ENCODE data around the gene MYL5.
"Not testable (repeated sequence)": the region's sequence is repeated elsewhere in the genome, so short reads cannot be mapped to it uniquely, and the experiment has no call there.

MYL5 gene

DNA sequence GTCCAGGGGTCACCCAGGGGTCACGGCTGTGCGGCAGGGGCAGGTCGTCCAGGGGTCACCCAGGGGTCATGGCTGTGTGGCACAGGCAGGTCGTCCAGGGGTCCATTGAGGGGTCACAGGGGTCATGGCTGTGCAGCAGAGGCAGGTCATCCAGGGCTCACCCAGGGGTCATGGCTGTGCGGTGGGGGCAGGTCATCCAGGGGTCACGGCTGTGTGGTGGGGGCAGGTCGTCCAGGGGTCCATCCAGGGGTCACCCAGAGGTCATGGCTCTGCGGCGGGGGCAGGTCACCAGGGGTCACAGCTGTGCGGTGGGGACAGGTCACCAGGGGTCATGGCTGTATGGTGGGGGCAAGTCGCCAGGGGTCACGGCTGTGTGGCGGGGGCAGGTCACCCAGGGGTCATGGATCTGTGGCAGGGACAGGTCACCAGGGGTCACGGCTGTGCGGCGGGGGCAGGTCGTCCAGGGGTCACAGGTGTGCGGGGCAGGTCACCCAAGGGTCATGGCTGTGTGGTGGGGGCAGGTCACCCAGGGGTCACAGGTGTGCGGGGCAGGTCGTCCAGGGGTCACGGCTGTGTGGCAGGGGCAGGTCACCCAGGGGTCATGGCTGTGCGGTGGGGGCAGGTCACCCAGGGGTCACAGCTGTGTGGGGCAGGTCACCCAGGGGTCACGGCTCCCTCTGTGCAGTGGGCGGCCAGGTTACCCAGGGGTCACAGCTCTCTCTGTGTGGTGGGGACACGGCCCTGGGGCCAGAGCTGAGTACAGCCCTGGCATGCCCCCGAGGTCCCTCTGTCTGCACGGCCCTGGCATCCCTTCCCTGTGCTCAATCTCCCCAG, 16.3 kb upstream of the MYL5 start:
- DNase-seq = no peak

DNA sequence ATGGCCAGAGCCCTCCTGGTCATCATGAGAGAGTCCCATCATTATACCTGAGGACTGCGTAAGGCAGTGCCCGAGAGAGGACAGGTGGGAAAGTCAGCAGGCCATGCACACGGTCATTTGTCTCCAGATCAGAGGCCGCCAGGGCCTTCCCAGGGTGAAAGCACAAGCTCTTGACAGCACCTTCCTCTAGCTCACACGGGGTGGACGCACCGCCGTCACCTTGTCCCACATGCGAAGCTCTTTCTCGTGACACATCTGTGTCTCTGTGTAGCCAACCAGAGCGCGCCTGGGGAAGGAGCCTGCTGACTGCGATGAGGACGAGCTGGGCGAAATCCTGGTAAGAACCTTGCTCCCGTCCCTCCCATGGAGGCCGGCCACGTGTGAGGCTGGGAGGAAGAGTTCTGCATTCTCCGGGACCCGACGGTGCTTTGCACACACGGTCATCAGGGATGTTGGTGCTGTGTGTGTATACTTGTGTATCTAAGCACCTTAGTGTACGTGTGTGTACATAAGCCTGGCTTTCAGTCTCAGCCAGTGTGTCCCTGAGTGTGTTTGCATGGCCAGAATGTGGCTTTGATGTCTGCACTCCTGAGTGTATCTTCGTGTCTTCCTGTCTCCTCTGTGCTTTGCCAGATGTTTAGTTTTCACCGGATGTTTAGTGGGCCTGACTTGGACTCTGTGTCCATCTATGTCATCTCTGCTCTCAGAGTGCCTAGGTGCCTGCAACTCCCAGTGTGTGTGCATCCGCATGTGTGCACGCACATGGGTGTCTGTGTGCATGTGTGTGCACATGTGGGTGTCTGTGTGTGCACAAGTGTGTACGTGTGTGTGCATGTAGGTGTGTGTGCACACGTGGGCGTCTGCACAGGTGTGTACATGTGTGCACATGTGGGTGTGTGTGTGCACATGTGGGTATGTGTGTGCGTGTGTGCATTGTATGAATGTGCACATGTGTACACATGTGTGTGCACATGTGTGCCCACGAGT, 15.4 kb upstream of the MYL5 start:
- no peak for DNase-seq

DNA sequence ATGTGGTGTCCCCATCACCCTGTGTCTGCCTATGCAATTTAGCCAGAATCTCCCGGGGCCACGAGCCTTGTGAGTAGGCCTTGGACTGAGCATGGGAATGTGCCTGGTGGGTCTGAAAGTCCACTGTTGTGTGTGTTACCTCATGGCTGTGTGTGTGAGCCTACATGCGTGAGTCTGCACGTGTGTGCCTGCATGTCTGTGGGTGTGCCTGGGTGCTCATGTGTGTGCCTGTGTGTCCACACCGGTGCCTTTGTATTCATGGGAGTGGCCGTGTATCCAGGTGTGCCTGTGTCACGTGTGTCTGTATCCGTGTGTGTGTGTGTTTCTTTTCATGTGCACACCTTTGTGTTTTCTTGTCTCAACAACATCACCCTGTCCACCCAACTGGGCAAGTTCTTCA, 14.5 kb upstream of the MYL5 start:
- DNase-seq = no peak

DNA sequence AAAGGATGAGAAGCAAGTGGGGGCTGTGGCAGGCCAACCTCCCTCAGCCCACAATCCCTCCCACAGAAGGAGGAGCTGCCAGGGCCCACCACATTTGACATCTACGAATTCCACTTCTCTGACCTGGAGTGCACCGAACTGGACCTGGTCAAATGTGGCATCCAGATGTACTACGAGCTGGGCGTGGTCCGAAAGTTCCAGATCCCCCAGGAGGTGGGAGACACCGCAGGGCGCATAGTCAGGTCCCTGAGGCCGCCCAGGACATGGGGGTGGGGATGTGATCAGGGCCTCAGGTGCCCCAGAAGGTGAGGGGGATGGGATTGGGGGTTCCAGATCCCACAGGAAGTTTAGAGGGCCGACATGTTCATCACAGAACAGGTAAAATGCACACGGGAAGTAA, 13.9 kb upstream of the MYL5 start:
- no peak for DNase-seq

DNA sequence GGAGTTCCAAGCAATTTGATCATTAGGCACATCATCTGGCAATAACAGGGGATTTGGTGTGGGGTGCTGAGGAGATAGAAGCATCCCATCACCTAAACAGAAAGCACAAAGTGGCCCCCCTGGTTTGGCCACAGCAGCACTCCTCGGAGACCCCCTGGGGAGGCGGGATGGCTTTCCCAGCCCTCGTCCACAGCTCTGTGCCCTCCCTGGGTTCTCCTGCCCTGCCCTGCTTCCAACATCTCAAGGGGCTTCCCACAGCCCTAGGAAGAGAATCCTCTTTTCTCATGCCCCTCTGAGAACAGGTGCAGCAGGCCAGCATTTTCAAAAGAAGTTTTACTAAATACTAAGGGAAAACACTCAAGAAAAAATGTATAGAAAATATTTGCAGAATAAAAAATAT, 13.1 kb upstream of the MYL5 start:
- no peak for DNase-seq

DNA sequence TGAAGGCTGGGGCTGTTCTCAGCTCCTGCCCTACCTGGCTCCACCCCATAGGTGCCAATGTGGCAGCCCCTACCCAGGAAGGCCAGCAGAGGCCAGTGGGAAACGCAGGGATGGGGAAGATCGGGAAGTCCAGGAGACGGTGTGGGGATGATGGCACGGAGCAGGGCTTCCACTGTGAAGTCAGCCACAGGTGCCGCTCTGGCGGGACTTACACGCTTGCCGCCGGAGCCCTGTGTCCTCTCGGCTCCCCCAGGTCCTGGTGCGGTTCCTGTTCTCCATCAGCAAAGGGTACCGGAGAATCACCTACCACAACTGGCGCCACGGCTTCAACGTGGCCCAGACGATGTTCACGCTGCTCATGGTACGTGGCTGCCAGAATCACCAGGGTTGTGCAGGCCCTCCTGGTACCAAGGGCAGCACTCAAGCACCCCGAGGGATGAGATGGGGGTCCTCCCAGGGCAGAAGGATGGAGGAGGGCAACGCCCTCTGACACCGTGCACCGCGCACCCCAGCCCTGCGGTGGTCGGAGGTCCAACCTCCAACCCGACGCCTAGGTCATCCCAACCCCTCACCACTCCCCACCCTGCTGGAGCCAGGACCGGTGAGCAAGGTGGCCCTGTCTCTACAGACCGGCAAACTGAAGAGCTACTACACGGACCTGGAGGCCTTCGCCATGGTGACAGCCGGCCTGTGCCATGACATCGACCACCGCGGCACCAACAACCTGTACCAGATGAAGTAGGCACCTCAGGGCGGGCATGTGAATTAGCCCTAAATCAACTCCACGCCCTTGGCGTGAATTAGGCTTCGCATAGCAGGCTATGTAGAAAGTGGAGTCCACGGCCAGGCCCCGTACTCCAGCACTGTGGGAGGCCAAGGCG, 12.2 kb upstream of the MYL5 start:
- no peak for DNase-seq

DNA sequence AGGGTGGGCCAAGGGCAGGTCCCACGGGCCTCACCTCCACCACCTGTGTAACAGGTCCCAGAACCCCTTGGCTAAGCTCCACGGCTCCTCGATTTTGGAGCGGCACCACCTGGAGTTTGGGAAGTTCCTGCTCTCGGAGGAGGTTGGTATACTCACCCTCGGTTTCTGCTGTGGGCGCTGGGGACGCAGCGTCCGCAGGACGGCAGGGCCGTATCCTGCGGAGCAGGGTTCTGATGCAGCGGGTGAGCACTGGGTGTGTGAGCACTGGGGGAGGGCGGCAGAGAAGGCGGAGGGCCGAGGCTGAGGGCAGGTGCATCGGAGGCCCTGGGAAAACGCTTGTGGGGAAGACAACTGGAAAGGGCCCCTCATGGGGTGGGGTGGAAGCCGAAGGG, 11.3 kb upstream of the MYL5 start:
- no peak for DNase-seq

DNA sequence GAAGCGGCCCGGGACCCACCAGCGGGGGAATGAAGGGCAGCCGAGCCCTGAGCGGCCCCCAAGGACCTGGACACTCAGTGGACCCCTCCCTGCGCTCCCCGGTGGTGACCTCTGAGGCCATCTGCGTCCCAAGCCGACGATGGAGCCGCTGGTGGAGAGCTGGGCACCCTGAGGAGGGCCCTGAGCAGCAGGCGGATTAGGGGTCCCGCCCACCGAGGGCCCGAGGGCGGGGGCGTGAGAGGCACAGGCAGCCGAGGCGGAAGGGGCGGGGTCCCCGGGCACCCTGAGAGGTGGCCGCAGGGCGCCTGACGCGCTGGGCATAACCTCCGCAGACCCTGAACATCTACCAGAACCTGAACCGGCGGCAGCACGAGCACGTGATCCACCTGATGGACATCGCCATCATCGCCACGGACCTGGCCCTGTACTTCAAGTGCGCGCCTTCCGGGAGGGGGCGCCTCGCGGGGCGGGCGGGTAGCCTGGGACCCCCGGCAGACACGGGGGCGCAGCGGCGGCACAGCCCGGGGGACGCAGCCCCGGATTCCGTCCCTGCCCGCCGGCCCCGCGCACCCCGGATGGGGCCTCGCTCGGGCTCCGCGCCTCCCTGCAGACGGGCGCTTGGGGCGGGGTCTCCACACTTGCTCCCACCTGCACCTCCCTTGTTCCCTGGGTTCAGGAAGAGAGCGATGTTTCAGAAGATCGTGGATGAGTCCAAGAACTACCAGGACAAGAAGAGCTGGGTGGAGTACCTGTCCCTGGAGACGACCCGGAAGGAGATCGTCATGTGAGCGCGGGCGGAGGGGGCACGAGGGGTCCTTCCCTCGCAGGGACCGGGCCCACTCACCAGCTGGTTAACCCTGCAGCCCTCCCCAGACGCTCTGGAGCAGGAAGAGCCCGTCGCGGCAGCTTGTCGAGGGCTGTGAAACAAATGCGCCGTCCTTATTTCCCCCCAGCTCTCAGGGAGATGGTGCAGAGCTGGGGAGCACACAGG, 10.6 kb upstream of the MYL5 start:
- DNase-seq = no peak

DNA sequence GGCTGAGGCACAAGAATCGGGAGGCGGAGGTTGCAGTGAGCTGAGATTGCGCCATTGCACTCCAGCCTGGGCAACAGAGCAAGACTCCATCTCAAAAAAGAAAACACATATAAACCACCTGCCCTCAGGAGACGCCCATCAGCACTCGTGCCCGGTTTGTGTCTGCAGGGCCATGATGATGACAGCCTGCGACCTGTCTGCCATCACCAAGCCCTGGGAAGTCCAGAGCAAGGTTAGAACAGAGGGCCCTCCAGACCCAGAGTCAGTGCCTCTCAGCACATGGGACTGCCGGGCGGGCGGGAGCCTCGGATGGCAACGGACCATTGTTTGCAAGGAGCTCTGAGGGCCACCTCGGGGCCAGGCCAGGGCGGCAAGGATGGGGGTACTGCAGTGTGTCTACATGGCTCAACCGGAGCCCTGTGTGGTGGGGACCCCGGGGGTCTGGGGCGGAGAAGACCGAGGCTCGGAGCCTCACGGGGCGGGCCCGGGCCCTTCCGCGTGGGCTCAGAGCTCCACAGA, 9.6 kb upstream of the MYL5 start:
- no peak for DNase-seq

DNA sequence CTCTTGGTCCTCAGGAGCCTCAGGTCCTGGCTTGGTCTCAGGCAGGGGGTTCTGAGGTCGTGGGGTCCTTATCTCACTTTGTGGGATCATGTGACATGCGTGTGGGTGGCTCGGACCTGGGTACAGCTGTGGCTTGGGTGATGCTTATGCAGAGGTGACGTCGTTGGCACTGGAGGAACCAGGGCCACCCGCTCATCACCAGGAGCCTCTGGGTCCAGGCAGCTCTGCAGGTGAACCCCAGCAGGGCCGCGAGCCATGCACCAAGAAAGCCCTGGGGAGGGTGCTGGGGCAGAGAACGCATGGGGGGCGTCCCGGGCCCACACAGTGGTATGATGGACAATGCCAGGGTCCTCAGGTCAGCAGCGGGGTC, 9.0 kb upstream of the MYL5 start:
- no peak for DNase-seq

DNA sequence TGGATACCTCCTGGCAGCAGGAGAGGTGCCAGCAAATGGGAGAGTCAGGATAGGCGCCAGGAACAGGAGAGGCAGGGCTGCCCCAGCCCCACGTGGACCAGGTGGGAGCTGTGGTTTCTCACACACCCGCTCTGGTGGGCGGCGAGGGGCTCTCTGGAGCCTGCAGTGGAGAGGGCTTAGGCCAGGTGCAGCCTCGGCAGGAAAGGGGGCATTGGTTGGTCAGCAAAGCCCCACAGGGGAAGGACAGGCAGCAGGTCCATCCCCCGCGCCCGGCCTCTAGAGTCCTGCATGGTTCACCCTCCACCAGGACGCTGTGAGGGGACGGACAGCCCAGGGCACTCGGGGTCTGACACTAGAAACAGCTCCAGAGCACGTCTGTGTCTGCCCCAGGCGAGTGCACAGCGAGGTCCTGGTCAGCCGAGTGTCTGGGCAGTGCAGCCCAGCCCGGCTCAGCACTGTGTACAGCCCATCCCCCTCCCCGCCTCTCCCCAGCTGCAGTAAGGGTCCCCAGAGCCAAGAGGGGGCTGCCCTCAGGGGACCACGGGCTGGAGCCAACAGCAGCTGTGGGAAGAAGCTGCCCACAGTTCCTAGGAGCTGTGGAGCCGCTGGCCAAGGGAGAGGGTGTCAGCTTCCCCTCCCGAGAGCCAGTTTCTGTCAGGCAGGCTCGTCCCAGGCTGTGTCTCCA, 8.4 kb upstream of the MYL5 start:
- no peak for DNase-seq

DNA sequence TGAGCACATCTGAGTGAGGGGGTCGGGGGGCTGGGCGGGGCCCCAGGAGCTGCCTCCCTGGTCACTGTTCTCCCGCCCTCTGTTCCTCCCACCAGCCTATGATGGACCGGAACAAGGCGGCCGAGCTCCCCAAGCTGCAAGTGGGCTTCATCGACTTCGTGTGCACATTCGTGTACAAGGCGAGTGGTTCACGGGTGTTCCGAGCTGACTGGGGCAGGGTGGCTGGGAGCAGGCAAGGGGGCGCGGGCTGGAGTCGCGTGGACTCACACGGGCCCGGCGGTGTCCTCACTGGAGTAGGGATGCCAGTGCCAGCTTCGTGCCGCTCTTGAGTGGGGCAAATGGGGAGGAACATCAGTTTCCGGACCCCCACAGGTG, 7.9 kb upstream of the MYL5 start:
- no peak for DNase-seq

DNA sequence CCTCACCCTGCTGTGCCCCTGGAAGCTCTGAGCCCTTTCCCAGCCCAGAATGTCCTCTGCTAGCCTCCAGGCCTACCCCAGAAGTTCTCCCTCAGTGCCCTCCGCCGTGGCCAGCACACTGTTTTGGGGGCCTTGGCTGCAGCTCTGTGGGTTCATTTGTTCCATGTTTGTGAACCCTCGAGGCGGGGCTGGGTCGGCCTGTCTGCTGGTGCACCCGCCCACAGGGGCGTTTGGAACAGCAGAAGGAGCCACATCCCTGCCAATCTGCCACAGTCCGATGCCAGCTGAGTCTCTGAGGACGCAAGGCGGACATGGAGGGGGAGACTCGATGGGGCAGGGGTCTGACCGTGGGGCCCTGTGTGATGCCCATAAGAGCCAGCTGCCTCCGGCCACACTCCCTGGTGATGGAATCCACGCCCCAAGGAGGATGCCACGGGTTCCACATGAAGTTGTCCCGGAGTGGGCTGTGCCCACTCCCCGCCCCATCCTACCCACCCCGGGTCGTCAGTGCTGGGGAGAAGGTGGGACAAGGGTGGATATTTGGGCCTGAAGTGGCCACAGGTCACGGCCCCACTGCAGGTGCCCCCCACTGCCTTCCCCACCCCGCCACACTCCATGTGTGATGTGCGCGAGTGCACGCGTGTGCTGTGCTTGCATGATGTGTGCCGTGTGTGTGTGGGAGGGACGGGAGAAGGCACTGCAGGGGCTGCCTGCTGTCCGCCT, 7.4 kb upstream of the MYL5 start:
- DNase-seq = no peak

DNA sequence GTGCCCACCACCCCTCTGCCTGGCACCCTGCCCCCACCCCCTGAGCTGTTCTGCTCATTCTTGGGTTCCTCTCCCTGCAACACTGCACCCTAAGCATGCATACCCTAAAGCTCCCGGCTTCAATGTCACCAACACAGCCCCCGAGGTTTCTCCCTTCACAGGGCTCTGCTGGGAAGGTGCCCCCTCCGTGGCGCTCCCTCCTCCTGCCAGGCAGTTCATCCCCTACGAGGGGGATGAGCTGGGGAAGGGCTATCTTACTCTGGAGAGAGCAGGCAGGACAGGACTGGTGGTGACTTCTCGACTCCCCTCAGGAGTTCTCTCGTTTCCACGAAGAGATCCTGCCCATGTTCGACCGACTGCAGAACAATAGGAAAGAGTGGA, 6.8 kb upstream of the MYL5 start:
- no peak for DNase-seq

DNA sequence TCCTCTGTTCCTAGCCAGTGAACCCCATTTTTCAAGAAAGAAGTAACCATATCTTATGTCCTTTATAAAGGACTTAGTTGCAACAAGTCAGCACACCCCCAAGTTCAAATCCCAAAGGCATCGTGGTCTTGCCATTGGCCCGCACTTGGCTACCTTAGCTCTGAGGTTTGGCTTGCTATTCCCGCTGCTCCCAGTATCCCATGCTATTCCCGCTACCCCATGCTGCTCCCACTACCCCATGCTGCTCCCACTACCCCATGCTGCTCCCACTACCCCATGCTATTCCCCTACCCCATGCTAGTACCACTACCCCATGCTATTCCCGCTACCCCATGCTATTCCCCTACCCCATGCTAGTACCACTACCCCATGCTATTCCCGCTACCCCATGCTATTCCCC, 6.1 kb upstream of the MYL5 start:
- DNase-seq = not testable (repeated sequence)

DNA sequence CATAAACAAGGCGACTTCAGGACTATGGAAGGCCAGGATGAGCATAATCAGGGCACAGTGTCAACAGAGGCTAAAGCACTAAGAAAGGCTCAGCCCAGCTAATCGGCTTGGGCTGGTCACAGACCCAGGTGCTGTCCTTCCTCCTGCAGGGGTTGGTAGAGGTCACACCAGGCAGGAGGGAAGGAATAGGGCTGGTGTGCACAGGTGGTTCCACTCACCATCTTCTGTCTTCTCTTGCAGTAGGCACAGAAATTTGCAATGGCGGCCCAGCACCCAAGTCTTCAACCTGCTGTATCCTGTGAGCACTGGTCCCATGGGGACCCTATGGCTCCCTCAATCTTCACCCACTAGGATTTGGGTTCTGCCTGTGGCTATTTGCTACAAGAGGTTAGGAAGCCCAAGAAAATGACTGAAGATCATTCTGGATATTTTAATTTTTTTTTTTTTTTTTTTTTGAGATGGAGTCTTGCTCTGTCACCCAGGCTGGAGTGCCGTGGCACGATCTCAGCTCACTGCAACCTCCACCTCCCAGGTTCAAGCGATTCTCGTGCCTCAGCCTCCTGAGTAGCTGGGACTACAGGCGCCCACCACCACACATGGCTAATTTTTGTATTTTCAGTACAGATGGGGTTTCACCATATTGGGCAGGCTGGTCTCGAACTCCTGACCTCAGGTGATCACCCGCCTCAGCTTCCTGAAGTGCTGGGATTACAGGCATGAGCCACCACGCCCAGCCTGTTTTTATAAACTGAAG, 4.4 kb upstream of the MYL5 start:
- DNase-seq = not testable (repeated sequence)

DNA sequence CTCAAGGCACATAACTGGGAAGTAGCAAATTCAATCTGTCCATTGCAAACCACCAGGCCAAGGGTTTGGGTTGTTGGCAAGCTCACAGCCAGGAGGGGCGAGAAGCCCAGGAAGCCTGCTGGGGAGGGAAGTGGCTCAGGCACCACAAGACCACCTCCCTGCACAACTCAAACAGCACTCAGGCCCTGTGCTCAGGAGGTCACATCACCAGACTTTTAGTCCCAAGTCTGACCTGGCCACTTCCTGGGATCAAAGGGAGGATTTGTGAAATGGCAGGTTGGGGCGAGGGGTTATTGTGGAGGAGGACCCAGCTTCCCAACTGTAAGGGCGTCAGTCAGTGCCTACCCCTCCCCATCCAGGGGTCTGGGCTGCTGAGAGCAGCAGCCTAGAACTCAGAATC, 2.6 kb upstream of the MYL5 start:
- no peak for DNase-seq

DNA sequence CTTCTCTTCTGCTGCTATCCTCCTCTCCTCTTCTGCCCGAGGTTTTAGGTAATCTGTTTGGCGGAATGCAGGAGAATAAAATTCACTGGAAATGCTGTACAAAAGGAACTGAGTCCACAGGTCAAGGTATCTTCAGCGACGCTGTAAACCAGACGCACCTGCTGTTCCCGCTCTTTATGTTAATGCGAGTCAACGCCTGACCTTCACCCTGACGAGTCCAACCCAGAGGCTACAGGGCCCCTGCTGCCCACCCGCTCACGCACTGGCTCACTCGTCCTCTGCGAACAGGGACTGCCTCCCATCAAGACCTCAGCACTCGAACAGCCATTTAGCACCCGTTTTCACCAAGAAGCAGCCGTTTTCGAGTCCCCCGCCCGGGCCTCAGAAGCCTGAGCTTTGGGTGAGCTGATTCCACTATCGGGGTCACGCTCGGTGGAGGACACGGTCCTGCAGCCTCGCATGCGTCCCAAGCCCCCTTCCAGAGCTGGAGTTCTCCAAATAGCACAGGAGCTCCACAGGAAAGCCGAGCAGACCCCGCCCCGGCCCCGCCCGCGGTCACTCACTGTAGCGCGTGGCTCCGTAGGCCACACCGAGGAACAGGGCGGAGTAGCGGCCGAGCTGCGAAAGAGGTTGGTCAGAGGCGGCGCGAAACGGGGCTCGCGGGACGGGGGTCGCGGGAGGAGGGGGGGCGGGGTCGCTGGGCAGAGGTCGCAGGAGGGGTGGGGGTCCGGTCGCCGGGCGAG, 822 bp upstream of the MYL5 start:
- no peak for DNase-seq
